ENCODE data around the gene CPTP. TPM values are rescaled to one million over a fixed set of nuclear protein-coding genes. Genes with fewer than 3 reads are reported as not detected.
A peak's percentile ranks its signal among the peaks of the same experiment; 100 is the strongest.

CPTP gene
- polyA plus RNA-seq, 4 donors, result 11.6 to 20.7 (median 14.5) TPM

GRCh38 chr1:1291548-1292441 is 32.8 kb upstream of the CPTP start:
- DNase-seq (ENCODE audit: low read depth in 4 of 4, low spot score in 3 of 4), result peak in 3 of 4 donors; percentile 47 to 62 (median 57)

GRCh38 chr1:1292442-1292779 is 32.2 kb upstream of the CPTP start:
- no peak for DNase-seq (ENCODE audit: low read depth in 4 of 4, low spot score in 3 of 4)

- no peak for DNase-seq (ENCODE audit: low read depth in 4 of 4, low spot score in 3 of 4)
These were observed 31.8 kb upstream of the CPTP start for GRCh38 chr1:1292851-1293250.

GRCh38 chr1:1293263-1294249 is 31.0 kb upstream of the CPTP start:
- DNase-seq (ENCODE audit: low read depth in 4 of 4, low spot score in 3 of 4), result no peak

GRCh38 chr1:1294250-1294890 is 30.2 kb upstream of the CPTP start:
- DNase-seq (ENCODE audit: low read depth in 4 of 4, low spot score in 3 of 4), result no peak

- no peak for DNase-seq (ENCODE audit: low read depth in 4 of 4, low spot score in 3 of 4)
These were observed 29.3 kb upstream of the CPTP start for GRCh38 chr1:1295154-1295923.

GRCh38 chr1:1296070-1297061 is 28.2 kb upstream of the CPTP start:
- no peak for DNase-seq (ENCODE audit: low read depth in 4 of 4, low spot score in 3 of 4)

GRCh38 chr1:1297802-1298424 is 26.7 kb upstream of the CPTP start:
- no peak for DNase-seq (ENCODE audit: low read depth in 4 of 4, low spot score in 3 of 4)

- DNase-seq (ENCODE audit: low read depth in 4 of 4, low spot score in 3 of 4), result no peak
These were observed 25.5 kb upstream of the CPTP start for GRCh38 chr1:1298861-1299685.

GRCh38 chr1:1299686-1300351 is 24.8 kb upstream of the CPTP start:
- DNase-seq (ENCODE audit: low read depth in 4 of 4, low spot score in 3 of 4), result no peak

- DNase-seq (ENCODE audit: low read depth in 4 of 4, low spot score in 3 of 4), result no peak
These were observed 24.3 kb upstream of the CPTP start for GRCh38 chr1:1300352-1300739.

GRCh38 chr1:1302006-1302430 is 22.6 kb upstream of the CPTP start:
- no peak for DNase-seq (ENCODE audit: low read depth in 4 of 4, low spot score in 3 of 4)

- DNase-seq (ENCODE audit: low read depth in 4 of 4, low spot score in 3 of 4), result no peak
These were observed 21.6 kb upstream of the CPTP start for GRCh38 chr1:1302951-1303509.

GRCh38 chr1:1303736-1304135 is 20.9 kb upstream of the CPTP start:
- DNase-seq (ENCODE audit: low read depth in 4 of 4, low spot score in 3 of 4), result no peak

- DNase-seq (ENCODE audit: low read depth in 4 of 4, low spot score in 3 of 4), result peak in 2 of 4 donors; percentile 45 to 51
These were observed 20.0 kb upstream of the CPTP start for GRCh38 chr1:1304331-1305299.
